ENCODE data around the gene PPM1B. TPM values are rescaled to one million over a fixed set of nuclear protein-coding genes. Genes with fewer than 3 reads are reported as not detected.

The PPM1B gene
- total and polyA plus RNA-seq, 2 experiments from 2014 or later = 112 to 134 TPM

DNA sequence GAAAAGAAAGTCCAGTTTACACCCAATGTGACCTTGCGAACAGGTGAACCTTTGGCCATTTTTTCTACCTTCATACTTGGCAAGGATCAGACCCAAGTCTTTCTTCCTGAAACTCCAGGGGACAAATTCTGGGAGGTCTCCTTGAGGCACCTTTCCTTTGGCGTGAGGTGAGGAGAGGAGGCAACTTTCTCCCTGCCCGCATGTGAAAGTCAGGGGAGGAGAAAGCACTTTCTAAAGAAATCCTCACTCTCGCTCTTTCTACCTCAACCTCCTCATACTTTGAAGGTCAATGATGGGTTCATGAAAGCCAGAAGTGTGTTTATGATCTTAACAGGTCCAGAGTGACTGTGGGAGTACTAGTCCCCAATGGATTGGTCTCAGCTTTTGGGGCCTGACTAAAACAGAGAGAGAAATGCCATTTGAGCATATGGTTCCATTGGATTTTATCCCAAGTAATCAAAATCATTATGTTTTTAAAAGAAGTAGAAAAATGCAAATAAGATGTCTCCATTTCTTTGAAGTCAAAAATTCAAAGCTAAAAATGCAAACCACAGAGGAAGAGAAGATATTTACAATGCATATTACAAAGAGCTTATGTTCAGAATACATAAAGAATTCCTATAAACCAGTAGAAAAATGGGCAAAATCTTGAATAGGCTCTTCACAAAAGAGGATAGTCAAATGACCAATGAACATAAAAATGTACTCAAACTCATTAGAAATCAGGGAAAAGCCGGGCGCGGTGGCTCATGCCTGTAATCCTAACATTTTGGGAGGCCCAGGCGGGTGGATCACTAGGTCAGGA is 15.6 kb upstream of the PPM1B start:
- TF ChIP-seq ZNF331 (CRISPR knock-in tag; IDR thresholded peaks at IDR 0.05; ENCODE audit: low read depth) = no peak
- no peak for TF ChIP-seq EZH2 (IDR thresholded peaks at IDR 0.05; ENCODE audit: low read depth, unreplicated experiment)
- H3K79me2 ChIP-seq (replicated peaks; ENCODE audit: insufficient read depth) = no peaks in the 10 kb centered on the region
- peak overlapping the region; percentile 67; the same call in 1 of the 2 replicates for H2AFZ ChIP-seq
- DNase-seq (ENCODE audit: low spot score) (no peak), ATAC-seq (no peak)
- H3K27me3 ChIP-seq (ENCODE audit: insufficient read depth) = no peaks in the 10 kb centered on the region
- Mint-ChIP-seq H3K9me3 (no peaks in the 10 kb centered on the region), H3K27me3 (ENCODE audit: insufficient read depth, low read depth, poor library complexity) (no peaks in the 10 kb centered on the region), H3K36me3 (ENCODE audit: low read depth) (no peaks in the 10 kb centered on the region), H3K4me1 (no peaks in the 10 kb centered on the region; the same call in 2 of the 3 replicates), H3K27ac (no peak overlapping the region), H3K4me3 (no peak overlapping the region)
- no peaks in the 10 kb centered on the region for H3K36me3 ChIP-seq (ENCODE audit: insufficient read depth)
- H3K27ac ChIP-seq (ENCODE audit: low read depth) = no peak overlapping the region
- 0 out of 2 replicates have a peak, but pooled peaks cover 4% of the 10 kb centered on the region for H3F3A ChIP-seq (replicated peaks; ENCODE audit: low read depth)
- H3K4me1 ChIP-seq (ENCODE audit: insufficient read depth) = no peaks in the 10 kb centered on the region
- H4K20me1 ChIP-seq (replicated peaks; ENCODE audit: insufficient read depth) = no peaks in the 10 kb centered on the region
- H3K9me2 ChIP-seq (ENCODE audit: insufficient read depth) = peaks cover 14% of the 10 kb centered on the region; the same call in 1 of the 2 replicates
- no peak overlapping the region for H3K4me3 ChIP-seq
- H3K4me2 ChIP-seq = no peak overlapping the region

DNA sequence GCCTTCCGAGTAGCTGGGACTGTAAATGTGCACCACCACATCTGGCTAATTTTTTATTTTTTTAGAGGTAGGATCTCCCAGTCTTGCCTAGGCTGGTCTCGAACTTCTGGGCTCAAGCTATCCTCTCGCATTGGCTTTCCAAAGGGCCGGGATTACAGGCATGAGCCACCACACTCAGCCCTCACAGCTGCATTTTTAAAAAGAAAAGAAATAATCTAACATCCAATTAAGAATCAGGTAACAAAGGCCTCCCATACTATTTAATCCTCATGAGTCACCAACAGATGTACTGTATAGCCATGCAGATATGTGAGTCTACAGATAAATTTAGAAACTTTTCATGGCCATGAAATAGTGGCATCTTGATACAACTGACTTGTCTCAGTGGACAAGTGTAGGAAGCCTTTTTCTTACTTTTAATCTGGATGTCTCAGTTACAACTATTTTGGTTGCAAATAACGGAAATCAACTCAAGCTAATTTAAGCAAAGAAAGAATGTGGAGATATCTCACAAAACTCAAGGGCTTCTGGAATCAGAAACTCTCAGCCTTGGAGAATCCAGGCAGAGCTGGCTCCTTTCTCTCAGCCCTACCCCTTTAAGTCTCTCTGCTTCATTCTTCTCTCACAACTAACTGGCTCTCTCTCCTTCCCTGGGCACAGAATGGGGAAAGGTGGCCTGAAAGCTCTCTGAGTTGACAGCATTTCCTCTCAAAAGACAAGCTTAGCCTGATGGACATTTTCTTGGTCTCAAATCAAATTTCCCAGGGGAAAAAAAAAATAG is 12.8 kb upstream of the PPM1B start:
- H3K27ac Mint-ChIP-seq = no peak overlapping the region; the same call in 1 of the 2 replicates
- H3K27ac ChIP-seq (ENCODE audit: low read depth) = no peak overlapping the region; the same call in 1 of the 2 replicates

More for the DNA sequence above, 12.8 kb upstream of the PPM1B start:
- DNase-seq (ENCODE audit: low spot score) = no peak
- peak; percentile 36; the same call in 1 of the 3 replicates for ATAC-seq
- Histone ChIP-seq H4K20me1 (replicated peaks; ENCODE audit: insufficient read depth) (no peaks in the 10 kb centered on the region), H3K79me2 (replicated peaks; ENCODE audit: insufficient read depth) (no peaks in the 10 kb centered on the region), H3K9me2 (ENCODE audit: insufficient read depth) (peaks cover 11% of the 10 kb centered on the region; the same call in 1 of the 2 replicates), H3F3A (replicated peaks; ENCODE audit: low read depth) (0 out of 2 replicates have a peak, but pooled peaks cover 4% of the 10 kb centered on the region), H2AFZ (peak overlapping the region; percentile 90), H3K4me3 (no peak overlapping the region), H3K36me3 (ENCODE audit: insufficient read depth) (no peaks in the 10 kb centered on the region), H3K4me1 (ENCODE audit: insufficient read depth) (no peaks in the 10 kb centered on the region), H3K27me3 (ENCODE audit: insufficient read depth) (no peaks in the 10 kb centered on the region), H3K4me2 (no peak overlapping the region)
- Mint-ChIP-seq H3K36me3 (ENCODE audit: low read depth) (no peaks in the 10 kb centered on the region), H3K27me3 (ENCODE audit: insufficient read depth, low read depth, poor library complexity) (no peaks in the 10 kb centered on the region), H3K4me1 (no peaks in the 10 kb centered on the region; the same call in 2 of the 3 replicates), H3K9me3 (no peaks in the 10 kb centered on the region; the same call in 2 of the 3 replicates), H3K4me3 (no peak overlapping the region)
- TF ChIP-seq EZH2phosphoT487 (IDR thresholded peaks at IDR 0.05; ENCODE audit: unreplicated experiment) (no peak), ZNF331 (CRISPR knock-in tag; IDR thresholded peaks at IDR 0.05; ENCODE audit: low read depth) (no peak), NANOG (IDR thresholded peaks at IDR 0.05; ENCODE audit: borderline replicate concordance) (no peak), CREB1 (CRISPR knock-in tag; IDR thresholded peaks at IDR 0.05; ENCODE audit: low read depth) (no peak), POLR2AphosphoS5 (IDR thresholded peaks at IDR 0.05; ENCODE audit: low read depth) (no peak), ZNF114 (CRISPR knock-in tag; IDR thresholded peaks at IDR 0.05) (no peak), JUNB (IDR thresholded peaks at IDR 0.05; ENCODE audit: unreplicated experiment) (no peak)
- TF ChIP-seq, protein P1, sequence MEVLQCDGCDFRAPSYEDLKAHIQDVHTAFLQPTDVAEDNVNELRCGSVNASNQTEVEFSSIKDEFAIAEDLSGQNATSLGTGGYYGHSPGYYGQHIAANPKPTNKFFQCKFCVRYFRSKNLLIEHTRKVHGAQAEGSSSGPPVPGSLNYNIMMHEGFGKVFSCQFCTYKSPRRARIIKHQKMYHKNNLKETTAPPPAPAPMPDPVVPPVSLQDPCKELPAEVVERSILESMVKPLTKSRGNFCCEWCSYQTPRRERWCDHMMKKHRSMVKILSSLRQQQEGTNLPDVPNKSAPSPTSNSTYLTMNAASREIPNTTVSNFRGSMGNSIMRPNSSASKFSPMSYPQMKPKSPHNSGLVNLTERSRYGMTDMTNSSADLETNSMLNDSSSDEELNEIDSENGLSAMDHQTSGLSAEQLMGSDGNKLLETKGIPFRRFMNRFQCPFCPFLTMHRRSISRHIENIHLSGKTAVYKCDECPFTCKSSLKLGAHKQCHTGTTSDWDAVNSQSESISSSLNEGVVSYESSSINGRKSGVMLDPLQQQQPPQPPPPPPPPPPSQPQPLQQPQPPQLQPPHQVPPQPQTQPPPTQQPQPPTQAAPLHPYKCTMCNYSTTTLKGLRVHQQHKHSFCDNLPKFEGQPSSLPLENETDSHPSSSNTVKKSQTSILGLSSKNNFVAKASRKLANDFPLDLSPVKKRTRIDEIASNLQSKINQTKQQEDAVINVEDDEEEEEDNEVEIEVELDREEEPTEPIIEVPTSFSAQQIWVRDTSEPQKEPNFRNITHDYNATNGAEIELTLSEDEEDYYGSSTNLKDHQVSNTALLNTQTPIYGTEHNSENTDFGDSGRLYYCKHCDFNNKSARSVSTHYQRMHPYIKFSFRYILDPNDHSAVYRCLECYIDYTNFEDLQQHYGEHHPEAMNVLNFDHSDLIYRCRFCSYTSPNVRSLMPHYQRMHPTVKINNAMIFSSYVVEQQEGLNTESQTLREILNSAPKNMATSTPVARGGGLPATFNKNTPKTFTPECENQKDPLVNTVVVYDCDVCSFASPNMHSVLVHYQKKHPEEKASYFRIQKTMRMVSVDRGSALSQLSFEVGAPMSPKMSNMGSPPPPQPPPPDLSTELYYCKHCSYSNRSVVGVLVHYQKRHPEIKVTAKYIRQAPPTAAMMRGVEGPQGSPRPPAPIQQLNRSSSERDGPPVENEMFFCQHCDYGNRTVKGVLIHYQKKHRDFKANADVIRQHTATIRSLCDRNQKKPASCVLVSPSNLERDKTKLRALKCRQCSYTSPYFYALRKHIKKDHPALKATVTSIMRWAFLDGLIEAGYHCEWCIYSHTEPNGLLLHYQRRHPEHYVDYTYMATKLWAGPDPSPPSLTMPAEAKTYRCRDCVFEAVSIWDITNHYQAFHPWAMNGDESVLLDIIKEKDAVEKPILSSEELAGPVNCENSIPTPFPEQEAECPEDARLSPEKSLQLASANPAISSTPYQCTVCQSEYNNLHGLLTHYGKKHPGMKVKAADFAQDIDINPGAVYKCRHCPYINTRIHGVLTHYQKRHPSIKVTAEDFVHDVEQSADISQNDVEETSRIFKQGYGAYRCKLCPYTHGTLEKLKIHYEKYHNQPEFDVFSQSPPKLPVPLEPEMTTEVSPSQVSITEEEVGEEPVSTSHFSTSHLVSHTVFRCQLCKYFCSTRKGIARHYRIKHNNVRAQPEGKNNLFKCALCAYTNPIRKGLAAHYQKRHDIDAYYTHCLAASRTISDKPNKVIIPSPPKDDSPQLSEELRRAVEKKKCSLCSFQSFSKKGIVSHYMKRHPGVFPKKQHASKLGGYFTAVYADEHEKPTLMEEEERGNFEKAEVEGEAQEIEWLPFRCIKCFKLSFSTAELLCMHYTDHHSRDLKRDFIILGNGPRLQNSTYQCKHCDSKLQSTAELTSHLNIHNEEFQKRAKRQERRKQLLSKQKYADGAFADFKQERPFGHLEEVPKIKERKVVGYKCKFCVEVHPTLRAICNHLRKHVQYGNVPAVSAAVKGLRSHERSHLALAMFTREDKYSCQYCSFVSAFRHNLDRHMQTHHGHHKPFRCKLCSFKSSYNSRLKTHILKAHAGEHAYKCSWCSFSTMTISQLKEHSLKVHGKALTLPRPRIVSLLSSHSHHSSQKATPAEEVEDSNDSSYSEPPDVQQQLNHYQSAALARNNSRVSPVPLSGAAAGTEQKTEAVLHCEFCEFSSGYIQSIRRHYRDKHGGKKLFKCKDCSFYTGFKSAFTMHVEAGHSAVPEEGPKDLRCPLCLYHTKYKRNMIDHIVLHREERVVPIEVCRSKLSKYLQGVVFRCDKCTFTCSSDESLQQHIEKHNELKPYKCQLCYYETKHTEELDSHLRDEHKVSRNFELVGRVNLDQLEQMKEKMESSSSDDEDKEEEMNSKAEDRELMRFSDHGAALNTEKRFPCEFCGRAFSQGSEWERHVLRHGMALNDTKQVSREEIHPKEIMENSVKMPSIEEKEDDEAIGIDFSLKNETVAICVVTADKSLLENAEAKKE (CRISPR knock-in tag; IDR thresholded peaks at IDR 0.05) = no peak
- TF ChIP-seq, protein P2, sequence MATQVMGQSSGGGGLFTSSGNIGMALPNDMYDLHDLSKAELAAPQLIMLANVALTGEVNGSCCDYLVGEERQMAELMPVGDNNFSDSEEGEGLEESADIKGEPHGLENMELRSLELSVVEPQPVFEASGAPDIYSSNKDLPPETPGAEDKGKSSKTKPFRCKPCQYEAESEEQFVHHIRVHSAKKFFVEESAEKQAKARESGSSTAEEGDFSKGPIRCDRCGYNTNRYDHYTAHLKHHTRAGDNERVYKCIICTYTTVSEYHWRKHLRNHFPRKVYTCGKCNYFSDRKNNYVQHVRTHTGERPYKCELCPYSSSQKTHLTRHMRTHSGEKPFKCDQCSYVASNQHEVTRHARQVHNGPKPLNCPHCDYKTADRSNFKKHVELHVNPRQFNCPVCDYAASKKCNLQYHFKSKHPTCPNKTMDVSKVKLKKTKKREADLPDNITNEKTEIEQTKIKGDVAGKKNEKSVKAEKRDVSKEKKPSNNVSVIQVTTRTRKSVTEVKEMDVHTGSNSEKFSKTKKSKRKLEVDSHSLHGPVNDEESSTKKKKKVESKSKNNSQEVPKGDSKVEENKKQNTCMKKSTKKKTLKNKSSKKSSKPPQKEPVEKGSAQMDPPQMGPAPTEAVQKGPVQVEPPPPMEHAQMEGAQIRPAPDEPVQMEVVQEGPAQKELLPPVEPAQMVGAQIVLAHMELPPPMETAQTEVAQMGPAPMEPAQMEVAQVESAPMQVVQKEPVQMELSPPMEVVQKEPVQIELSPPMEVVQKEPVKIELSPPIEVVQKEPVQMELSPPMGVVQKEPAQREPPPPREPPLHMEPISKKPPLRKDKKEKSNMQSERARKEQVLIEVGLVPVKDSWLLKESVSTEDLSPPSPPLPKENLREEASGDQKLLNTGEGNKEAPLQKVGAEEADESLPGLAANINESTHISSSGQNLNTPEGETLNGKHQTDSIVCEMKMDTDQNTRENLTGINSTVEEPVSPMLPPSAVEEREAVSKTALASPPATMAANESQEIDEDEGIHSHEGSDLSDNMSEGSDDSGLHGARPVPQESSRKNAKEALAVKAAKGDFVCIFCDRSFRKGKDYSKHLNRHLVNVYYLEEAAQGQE (IDR thresholded peaks at IDR 0.05; ENCODE audit: unreplicated experiment) = no peak

Data from GM23338 (cell line).